ENCODE measurements around the gene WDR37.

WDR37 gene

DNA sequence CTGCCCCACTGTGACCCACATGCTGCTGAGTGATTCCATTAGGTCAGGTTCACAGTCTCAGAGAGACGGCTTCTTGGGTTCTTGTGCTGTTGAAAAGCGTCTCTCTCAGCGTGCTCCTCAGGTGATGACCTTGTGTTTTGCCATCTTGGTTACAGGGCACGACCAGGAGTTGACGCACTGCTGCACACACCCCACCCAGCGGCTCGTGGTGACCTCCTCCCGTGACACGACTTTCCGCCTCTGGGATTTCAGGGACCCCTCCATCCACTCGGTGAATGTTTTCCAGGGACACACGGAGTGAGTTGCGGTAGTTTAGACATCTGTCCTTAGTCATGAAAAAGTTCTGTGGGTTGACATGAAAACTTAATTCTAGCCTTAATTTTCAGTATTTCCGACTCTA is 48.8 kb downstream of the WDR37 start (continued):
- TF ChIP-seq, protein P1, sequence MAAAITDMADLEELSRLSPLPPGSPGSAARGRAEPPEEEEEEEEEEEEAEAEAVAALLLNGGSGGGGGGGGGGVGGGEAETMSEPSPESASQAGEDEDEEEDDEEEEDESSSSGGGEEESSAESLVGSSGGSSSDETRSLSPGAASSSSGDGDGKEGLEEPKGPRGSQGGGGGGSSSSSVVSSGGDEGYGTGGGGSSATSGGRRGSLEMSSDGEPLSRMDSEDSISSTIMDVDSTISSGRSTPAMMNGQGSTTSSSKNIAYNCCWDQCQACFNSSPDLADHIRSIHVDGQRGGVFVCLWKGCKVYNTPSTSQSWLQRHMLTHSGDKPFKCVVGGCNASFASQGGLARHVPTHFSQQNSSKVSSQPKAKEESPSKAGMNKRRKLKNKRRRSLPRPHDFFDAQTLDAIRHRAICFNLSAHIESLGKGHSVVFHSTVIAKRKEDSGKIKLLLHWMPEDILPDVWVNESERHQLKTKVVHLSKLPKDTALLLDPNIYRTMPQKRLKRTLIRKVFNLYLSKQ (tag by site-specific recombination; IDR thresholded peaks at IDR 0.05; ENCODE audit: borderline replicate concordance), result no peak
- TF ChIP-seq ZSCAN16 (tag by site-specific recombination; IDR thresholded peaks at IDR 0.05) (no peak), ZNF830 (tag by site-specific recombination; IDR thresholded peaks at IDR 0.05; ENCODE audit: low read depth) (no peak), ZNF311 (tag by site-specific recombination; IDR thresholded peaks at IDR 0.05; ENCODE audit: borderline replicate concordance) (no peak), MEIS1 (CRISPR knock-in tag; IDR thresholded peaks at IDR 0.05; ENCODE audit: borderline replicate concordance) (no peak), ZNF837 (tag by site-specific recombination; IDR thresholded peaks at IDR 0.05) (no peak), ZNF426 (tag by site-specific recombination; IDR thresholded peaks at IDR 0.05) (no peak), TRIM28 (IDR thresholded peaks at IDR 0.05; ENCODE audit: borderline replicate concordance, low read length) (no peak), ZBTB1 (tag by site-specific recombination; IDR thresholded peaks at IDR 0.05) (no peak), MZF1 (tag by site-specific recombination; IDR thresholded peaks at IDR 0.05; ENCODE audit: borderline replicate concordance) (no peak)
- TF ChIP-seq, protein P2, sequence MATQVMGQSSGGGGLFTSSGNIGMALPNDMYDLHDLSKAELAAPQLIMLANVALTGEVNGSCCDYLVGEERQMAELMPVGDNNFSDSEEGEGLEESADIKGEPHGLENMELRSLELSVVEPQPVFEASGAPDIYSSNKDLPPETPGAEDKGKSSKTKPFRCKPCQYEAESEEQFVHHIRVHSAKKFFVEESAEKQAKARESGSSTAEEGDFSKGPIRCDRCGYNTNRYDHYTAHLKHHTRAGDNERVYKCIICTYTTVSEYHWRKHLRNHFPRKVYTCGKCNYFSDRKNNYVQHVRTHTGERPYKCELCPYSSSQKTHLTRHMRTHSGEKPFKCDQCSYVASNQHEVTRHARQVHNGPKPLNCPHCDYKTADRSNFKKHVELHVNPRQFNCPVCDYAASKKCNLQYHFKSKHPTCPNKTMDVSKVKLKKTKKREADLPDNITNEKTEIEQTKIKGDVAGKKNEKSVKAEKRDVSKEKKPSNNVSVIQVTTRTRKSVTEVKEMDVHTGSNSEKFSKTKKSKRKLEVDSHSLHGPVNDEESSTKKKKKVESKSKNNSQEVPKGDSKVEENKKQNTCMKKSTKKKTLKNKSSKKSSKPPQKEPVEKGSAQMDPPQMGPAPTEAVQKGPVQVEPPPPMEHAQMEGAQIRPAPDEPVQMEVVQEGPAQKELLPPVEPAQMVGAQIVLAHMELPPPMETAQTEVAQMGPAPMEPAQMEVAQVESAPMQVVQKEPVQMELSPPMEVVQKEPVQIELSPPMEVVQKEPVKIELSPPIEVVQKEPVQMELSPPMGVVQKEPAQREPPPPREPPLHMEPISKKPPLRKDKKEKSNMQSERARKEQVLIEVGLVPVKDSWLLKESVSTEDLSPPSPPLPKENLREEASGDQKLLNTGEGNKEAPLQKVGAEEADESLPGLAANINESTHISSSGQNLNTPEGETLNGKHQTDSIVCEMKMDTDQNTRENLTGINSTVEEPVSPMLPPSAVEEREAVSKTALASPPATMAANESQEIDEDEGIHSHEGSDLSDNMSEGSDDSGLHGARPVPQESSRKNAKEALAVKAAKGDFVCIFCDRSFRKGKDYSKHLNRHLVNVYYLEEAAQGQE (tag by site-specific recombination; IDR thresholded peaks at IDR 0.05), result no peak

DNA sequence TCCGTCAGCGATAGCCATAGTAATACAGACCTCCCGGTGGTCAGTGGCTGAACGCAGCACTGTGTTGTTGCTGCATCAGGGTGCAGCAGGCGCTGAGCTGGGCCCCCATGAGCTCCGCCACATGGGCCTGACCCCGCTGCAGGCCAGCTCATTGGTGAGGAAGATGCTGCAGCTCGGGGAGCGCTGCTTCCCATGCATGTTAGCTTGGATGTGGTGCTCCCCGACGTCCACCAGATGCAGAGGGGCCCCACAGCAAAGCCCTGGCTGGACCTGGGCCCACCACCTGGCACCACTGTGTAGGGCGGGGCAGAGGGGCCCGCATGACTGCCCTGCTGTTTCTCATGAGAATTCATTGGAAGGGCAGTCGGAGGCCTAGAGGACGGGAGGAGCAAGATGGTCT is 50.8 kb downstream of the WDR37 start:
- Histone ChIP-seq H3K36me3 (ENCODE audit: control insufficient read depth in 2 of 2, insufficient read depth in 1 of 2, low read length in 2 of 2) (peaks cover 11 to 77% of the 10 kb centered on the region in 2 experiments; a peak in 2 of 3 replicates), H3K27ac (ENCODE audit: extremely low read depth, low read depth, low read length) (no peak overlapping the region), H3K9me3 (ENCODE audit: control insufficient read depth, insufficient read depth, low read depth, low read length) (no peaks in the 10 kb centered on the region), H3K4me3 (ENCODE audit: low read depth, low read length) (no peak overlapping the region), H3K4me1 (ENCODE audit: control insufficient read depth, insufficient read depth, low read length) (no peaks in the 10 kb centered on the region)
- ChIA-PET POLR2A (no interaction called here), CTCF (no interaction called here)
- TF ChIP-seq YY2 (tag by site-specific recombination; IDR thresholded peaks at IDR 0.05) (no peak), SP3 (tag by site-specific recombination; IDR thresholded peaks at IDR 0.05) (no peak), ZBTB17 (tag by site-specific recombination; IDR thresholded peaks at IDR 0.05) (no peak), ZNF112 (tag by site-specific recombination; IDR thresholded peaks at IDR 0.05) (no peak), ZNF473 (tag by site-specific recombination; IDR thresholded peaks at IDR 0.05) (no peak), ZNF174 (tag by site-specific recombination; IDR thresholded peaks at IDR 0.05) (no peak), KLF9 (tag by site-specific recombination; IDR thresholded peaks at IDR 0.05; ENCODE audit: low read depth) (no peak), ZBTB7A (tag by site-specific recombination; IDR thresholded peaks at IDR 0.05; ENCODE audit: low read depth) (no peak), ZNF239 (tag by site-specific recombination; IDR thresholded peaks at IDR 0.05) (no peak), ZNF138 (tag by site-specific recombination; IDR thresholded peaks at IDR 0.05; ENCODE audit: borderline replicate concordance) (no peak)
- TF ChIP-seq, protein P3, sequence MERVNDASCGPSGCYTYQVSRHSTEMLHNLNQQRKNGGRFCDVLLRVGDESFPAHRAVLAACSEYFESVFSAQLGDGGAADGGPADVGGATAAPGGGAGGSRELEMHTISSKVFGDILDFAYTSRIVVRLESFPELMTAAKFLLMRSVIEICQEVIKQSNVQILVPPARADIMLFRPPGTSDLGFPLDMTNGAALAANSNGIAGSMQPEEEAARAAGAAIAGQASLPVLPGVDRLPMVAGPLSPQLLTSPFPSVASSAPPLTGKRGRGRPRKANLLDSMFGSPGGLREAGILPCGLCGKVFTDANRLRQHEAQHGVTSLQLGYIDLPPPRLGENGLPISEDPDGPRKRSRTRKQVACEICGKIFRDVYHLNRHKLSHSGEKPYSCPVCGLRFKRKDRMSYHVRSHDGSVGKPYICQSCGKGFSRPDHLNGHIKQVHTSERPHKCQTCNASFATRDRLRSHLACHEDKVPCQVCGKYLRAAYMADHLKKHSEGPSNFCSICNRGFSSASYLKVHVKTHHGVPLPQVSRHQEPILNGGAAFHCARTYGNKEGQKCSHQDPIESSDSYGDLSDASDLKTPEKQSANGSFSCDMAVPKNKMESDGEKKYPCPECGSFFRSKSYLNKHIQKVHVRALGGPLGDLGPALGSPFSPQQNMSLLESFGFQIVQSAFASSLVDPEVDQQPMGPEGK (tag by site-specific recombination; IDR thresholded peaks at IDR 0.05), result no peak
- TF ChIP-seq, protein P4, sequence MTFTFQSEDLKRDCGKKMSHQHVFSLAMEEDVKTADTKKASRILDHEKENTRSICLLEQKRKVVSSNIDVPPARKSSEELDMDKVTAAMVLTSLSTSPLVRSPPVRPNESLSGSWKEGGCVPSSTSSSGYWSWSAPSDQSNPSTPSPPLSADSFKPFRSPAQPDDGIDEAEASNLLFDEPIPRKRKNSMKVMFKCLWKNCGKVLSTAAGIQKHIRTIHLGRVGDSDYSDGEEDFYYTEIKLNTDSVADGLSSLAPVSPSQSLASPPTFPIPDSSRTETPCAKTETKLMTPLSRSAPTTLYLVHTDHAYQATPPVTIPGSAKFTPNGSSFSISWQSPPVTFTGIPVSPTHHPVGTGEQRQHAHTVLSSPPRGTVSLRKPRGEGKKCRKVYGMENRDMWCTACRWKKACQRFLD (tag by site-specific recombination; IDR thresholded peaks at IDR 0.05), result no peak
- TF ChIP-seq, protein P5, sequence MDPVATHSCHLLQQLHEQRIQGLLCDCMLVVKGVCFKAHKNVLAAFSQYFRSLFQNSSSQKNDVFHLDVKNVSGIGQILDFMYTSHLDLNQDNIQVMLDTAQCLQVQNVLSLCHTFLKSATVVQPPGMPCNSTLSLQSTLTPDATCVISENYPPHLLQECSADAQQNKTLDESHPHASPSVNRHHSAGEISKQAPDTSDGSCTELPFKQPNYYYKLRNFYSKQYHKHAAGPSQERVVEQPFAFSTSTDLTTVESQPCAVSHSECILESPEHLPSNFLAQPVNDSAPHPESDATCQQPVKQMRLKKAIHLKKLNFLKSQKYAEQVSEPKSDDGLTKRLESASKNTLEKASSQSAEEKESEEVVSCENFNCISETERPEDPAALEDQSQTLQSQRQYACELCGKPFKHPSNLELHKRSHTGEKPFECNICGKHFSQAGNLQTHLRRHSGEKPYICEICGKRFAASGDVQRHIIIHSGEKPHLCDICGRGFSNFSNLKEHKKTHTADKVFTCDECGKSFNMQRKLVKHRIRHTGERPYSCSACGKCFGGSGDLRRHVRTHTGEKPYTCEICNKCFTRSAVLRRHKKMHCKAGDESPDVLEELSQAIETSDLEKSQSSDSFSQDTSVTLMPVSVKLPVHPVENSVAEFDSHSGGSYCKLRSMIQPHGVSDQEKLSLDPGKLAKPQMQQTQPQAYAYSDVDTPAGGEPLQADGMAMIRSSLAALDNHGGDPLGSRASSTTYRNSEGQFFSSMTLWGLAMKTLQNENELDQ (tag by site-specific recombination; IDR thresholded peaks at IDR 0.05; ENCODE audit: low read depth), result no peak

All from HEK293 (cell line).